ENCODE results near the gene COASY.

DNA sequence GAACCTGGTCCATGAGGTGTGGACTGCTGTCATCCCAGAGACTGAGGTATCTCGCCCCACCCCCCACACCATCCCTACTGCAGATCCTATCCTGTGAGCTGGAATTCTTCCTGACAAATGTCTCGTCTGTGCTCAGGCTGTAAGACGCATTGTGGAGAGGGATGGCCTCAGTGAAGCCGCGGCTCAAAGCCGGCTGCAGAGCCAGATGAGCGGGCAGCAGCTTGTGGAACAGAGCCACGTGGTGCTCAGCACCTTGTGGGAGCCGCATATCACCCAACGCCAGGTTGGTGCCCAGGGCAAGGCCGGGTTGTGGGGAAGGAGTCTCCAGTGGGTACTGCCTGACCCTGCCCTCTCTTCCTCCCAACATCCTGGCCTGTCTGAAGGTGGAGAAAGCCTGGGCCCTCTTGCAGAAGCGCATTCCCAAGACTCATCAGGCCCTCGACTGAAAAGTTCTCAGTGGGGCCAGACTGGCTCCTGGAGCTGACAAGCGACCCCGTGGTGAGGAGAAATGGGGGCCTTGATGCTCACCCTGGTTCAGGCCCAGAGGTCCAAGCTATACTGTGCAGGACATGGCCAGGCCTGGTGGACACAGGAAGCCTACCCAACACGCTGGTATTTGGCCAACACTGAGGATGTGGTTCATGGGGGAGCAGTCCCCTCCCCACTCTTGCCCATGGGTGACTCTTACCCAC is 3.7 kb downstream of the COASY start:
- TF ChIP-seq, protein P1, sequence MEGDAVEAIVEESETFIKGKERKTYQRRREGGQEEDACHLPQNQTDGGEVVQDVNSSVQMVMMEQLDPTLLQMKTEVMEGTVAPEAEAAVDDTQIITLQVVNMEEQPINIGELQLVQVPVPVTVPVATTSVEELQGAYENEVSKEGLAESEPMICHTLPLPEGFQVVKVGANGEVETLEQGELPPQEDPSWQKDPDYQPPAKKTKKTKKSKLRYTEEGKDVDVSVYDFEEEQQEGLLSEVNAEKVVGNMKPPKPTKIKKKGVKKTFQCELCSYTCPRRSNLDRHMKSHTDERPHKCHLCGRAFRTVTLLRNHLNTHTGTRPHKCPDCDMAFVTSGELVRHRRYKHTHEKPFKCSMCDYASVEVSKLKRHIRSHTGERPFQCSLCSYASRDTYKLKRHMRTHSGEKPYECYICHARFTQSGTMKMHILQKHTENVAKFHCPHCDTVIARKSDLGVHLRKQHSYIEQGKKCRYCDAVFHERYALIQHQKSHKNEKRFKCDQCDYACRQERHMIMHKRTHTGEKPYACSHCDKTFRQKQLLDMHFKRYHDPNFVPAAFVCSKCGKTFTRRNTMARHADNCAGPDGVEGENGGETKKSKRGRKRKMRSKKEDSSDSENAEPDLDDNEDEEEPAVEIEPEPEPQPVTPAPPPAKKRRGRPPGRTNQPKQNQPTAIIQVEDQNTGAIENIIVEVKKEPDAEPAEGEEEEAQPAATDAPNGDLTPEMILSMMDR (IDR thresholded peaks at IDR 0.05): no peak
- TF ChIP-seq POLR2A (IDR thresholded peaks at IDR 0.05): no peak
